Measurements from ENCODE around the gene PTPRR. TPM values are rescaled to one million over a fixed set of nuclear protein-coding genes. Genes with fewer than 3 reads are reported as not detected.

PTPRR gene
- total and polyA plus RNA-seq, 9 donors: 0.15 to 1.5 (median 0.32) TPM; not detected in 1

DNA sequence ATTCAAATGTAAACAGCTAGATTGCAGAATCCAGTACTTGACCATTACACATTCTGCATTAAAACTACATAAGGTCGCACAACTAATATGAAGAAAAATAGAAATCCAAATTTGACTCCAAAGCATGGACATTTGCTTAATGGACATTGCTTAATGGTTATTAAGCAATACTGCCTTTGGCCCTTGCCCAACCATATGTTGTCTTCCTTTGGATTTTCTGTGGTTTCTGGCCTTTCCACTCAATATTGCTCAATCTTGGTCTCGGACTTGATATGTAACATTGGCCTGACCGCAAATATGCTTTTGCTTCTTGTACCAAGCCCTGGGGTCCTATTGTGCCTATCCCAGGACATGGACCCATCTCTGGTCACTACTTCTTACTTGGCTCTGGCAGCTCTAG, 67.2 kb downstream of the PTPRR start:
- no peak for TF ChIP-seq POLR2A (IDR thresholded peaks at IDR 0.05)
- TF ChIP-seq EP300 (IDR thresholded peaks at IDR 0.05): no peak
- TF ChIP-seq, protein P1, sequence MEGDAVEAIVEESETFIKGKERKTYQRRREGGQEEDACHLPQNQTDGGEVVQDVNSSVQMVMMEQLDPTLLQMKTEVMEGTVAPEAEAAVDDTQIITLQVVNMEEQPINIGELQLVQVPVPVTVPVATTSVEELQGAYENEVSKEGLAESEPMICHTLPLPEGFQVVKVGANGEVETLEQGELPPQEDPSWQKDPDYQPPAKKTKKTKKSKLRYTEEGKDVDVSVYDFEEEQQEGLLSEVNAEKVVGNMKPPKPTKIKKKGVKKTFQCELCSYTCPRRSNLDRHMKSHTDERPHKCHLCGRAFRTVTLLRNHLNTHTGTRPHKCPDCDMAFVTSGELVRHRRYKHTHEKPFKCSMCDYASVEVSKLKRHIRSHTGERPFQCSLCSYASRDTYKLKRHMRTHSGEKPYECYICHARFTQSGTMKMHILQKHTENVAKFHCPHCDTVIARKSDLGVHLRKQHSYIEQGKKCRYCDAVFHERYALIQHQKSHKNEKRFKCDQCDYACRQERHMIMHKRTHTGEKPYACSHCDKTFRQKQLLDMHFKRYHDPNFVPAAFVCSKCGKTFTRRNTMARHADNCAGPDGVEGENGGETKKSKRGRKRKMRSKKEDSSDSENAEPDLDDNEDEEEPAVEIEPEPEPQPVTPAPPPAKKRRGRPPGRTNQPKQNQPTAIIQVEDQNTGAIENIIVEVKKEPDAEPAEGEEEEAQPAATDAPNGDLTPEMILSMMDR (IDR thresholded peaks at IDR 0.05): no peak
- DNase-seq: peak in 1 of 5 donors; percentile 36
- H3K4me3 ChIP-seq: no peak overlapping the region
- H3K9me3 ChIP-seq: no peaks in the 10 kb centered on the region
- H3K27me3 ChIP-seq: no peaks in the 10 kb centered on the region
- no peak overlapping the region for H3K27ac ChIP-seq
- H3K36me3 ChIP-seq: no peaks in the 10 kb centered on the region
- intact Hi-C loops (cut with DNase I): no loop called here
- 65 to 86% (median 75%) methylated on average over 3 of the region's 3 CpGs for WGBS, 3 donors
- no peaks in the 10 kb centered on the region for H3K4me1 ChIP-seq (ENCODE audit: insufficient read depth)

DNA sequence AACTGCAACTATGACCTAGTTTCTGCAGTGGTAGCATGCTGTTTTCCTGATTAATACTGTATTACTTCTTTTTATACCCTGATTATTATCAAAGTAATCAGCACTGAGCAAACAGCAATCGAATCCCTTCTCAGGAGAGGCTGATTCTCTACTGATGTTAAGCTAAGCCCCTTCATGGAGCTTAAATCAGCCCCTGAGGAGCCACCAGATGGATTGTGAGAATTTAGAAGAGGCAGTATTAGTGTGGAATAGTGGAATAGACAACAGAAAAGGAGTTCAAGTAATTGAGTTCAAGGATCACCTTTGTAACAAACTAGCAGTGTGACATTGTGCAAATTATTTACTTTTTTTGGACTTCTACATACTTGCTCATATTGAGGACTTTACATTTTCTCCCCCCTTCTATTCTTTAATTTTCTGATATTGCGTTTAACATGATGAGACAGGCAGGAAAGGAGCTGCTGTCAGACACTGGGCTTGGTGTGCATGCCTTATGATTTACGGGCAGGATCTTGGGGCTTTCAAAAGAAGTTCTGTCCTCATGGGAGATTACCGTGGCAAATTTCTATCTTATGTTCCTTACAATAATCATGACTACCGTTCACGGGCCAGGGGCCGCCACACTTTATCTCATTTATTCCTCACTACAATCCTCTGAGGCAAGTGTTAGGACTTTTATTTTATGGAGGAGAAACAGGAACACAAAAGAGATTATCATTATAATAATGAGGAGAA, 68.0 kb downstream of the PTPRR start:
- no peak for DNase-seq
- Histone ChIP-seq H3K36me3 (no peaks in the 10 kb centered on the region), H3K27me3 (no peaks in the 10 kb centered on the region), H3K27ac (no peak overlapping the region), H3K4me3 (no peak overlapping the region), H3K4me1 (ENCODE audit: insufficient read depth) (no peaks in the 10 kb centered on the region), H3K9me3 (no peaks in the 10 kb centered on the region)
- intact Hi-C loops (cut with DNase I): no loop called here
- no peak for TF ChIP-seq EP300 (IDR thresholded peaks at IDR 0.05)
- no peak for TF ChIP-seq POLR2A (IDR thresholded peaks at IDR 0.05)
- TF ChIP-seq, protein P1 (IDR thresholded peaks at IDR 0.05): no peak
- WGBS, 3 donors: 79 to 84% (median 82%) methylated on average over 7 of the region's 7 CpGs

- Histone ChIP-seq H3K4me3 (no peak overlapping the region), H3K36me3 (no peaks in the 10 kb centered on the region), H3K27ac (no peak overlapping the region), H3K4me1 (ENCODE audit: insufficient read depth) (no peaks in the 10 kb centered on the region), H3K9me3 (no peaks in the 10 kb centered on the region), H3K27me3 (no peaks in the 10 kb centered on the region)
- intact Hi-C loops (cut with DNase I): no loop called here
- TF ChIP-seq, protein P1 (IDR thresholded peaks at IDR 0.05): no peak
- no peak for TF ChIP-seq EP300 (IDR thresholded peaks at IDR 0.05)
- no peak for TF ChIP-seq POLR2A (IDR thresholded peaks at IDR 0.05)
- 12 to 18% (median 16%) methylated on average over 3 of the region's 3 CpGs for WGBS, 3 donors
- DNase-seq: no peak
Observed at GRCh38 chr12:70849265-70849960, 71.1 kb downstream of the PTPRR start.

DNA sequence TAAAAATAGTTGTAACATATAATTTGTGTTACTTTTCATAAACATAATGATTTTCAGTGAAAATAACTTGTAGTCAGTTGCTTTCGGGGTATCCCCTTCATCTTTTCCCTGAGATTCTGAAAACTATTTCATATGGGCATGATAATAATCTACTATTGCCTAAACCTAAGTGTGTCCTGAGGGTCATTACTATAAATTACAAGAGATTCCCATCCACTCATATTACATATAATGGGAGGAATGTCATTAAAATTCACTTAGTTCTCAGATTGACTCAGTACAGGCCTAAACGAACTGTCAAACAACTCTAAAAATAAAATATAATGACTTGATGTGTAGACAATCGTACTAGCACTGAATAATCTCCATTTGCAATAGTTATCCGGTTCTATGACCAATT, 72.7 kb downstream of the PTPRR start:
- no peak for DNase-seq
- no peaks in the 10 kb centered on the region for H3K36me3 ChIP-seq
- H3K4me1 ChIP-seq (ENCODE audit: insufficient read depth): no peaks in the 10 kb centered on the region
- intact Hi-C loops (cut with DNase I): no loop called here
- H3K27ac ChIP-seq: no peak overlapping the region
- H3K27me3 ChIP-seq: no peaks in the 10 kb centered on the region
- TF ChIP-seq, protein P1 (IDR thresholded peaks at IDR 0.05): no peak
- no peak for TF ChIP-seq EP300 (IDR thresholded peaks at IDR 0.05)
- TF ChIP-seq POLR2A (IDR thresholded peaks at IDR 0.05): no peak
- WGBS, 3 donors: 87 to 88% (median 88%) methylated on average over 4 of the region's 4 CpGs
- no peak overlapping the region for H3K4me3 ChIP-seq
- H3K9me3 ChIP-seq: no peaks in the 10 kb centered on the region

Measured in ovary (tissue), 9 donors.